Endothelial cell (in vitro differentiated cells): Measurements from ENCODE around the gene PDE1C. TPM values are rescaled to one million over a fixed set of nuclear protein-coding genes. Genes with fewer than 3 reads are reported as not detected.
A peak's percentile ranks its signal among the peaks of the same experiment; 100 is the strongest.

Experiments
- DNase-seq: peaks from one replicate; pipeline ENCODE4 v3.0.0; 2021; ENCODE audit warnings: low spot score
- H3K27ac Mint-ChIP-seq: one replicate; pipeline ENCODE4 v1.8.0; 2021; ENCODE audit warnings: mixed read lengths, inconsistent platforms; ENCODE audit not compliant: unreplicated experiment
- H3K27me3 Mint-ChIP-seq: one replicate; pipeline ENCODE4 v1.8.0; 2021; ENCODE audit warnings: mild to moderate bottlenecking, moderate library complexity, mixed read lengths, inconsistent platforms; ENCODE audit not compliant: unreplicated experiment
- H3K36me3 Mint-ChIP-seq: one replicate; pipeline ENCODE4 v1.8.0; 2021; ENCODE audit warnings: mild to moderate bottlenecking, low read depth, mixed read lengths, inconsistent platforms; ENCODE audit not compliant: unreplicated experiment
- H3K4me1 Mint-ChIP-seq: one replicate; pipeline ENCODE4 v1.8.0; 2021; ENCODE audit warnings: mild to moderate bottlenecking, mixed read lengths, inconsistent platforms; ENCODE audit not compliant: unreplicated experiment
- H3K4me3 Mint-ChIP-seq: one replicate; pipeline ENCODE4 v1.8.0; 2021; ENCODE audit warnings: mild to moderate bottlenecking, mixed read lengths, inconsistent platforms; ENCODE audit not compliant: unreplicated experiment
- H3K9me3 Mint-ChIP-seq: one replicate; pipeline ENCODE4 v1.8.0; 2021; ENCODE audit warnings: mixed read lengths, inconsistent platforms; ENCODE audit not compliant: unreplicated experiment
- CTCF ChIP-seq: fragments of 200-600 bp; sonication (generic); IDR thresholded peaks from one replicate; pipeline ENCODE4 v1.5.0; 2021; ENCODE audit warnings: antibody characterized with exemption; ENCODE audit not compliant: unreplicated experiment
- total RNA-seq: library from RNA; stranded (reverse); fragmentation: NEBNext Ultra II Directional; extraction: Animal tissue kit (Norgen Biotek cat#: 25700); gene quantifications from one replicate; pipeline ENCODE4 v1.2.1, GENCODE V29; 2021; ENCODE audit not compliant: unreplicated experiment

PDE1C gene
- total RNA-seq, 1 donor from 2014 or later, result 2.9 TPM

GRCh38 chr7:31788445-31788844 is 281.8 kb downstream of the PDE1C start:
- no peak overlapping the region for H3K27ac Mint-ChIP-seq
- no peak for DNase-seq
- no peaks in the 10 kb centered on the region for H3K36me3 Mint-ChIP-seq
- no peaks in the 10 kb centered on the region for H3K9me3 Mint-ChIP-seq
- no peak overlapping the region for H3K4me3 Mint-ChIP-seq
- peaks cover 3% of the 10 kb centered on the region for H3K27me3 Mint-ChIP-seq
- TF ChIP-seq CTCF, result no peak
- peaks cover 3% of the 10 kb centered on the region for H3K4me1 Mint-ChIP-seq

GRCh38 chr7:31786326-31786725 is 283.9 kb downstream of the PDE1C start:
- no peak for TF ChIP-seq CTCF
- Mint-ChIP-seq H3K27ac (no peak overlapping the region), H3K4me1 (peaks cover 3% of the 10 kb centered on the region), H3K4me3 (no peak overlapping the region), H3K27me3 (peaks cover 4% of the 10 kb centered on the region), H3K9me3 (no peaks in the 10 kb centered on the region), H3K36me3 (no peaks in the 10 kb centered on the region)
- no peak for DNase-seq

- no peak for TF ChIP-seq CTCF
- Mint-ChIP-seq H3K36me3 (no peaks in the 10 kb centered on the region), H3K27me3 (peaks cover 4% of the 10 kb centered on the region), H3K27ac (no peak overlapping the region), H3K9me3 (no peaks in the 10 kb centered on the region), H3K4me1 (peaks cover 3% of the 10 kb centered on the region), H3K4me3 (no peak overlapping the region)
- DNase-seq, result no peak
Measured at GRCh38 chr7:31785101-31785500, 285.1 kb downstream of the PDE1C start.

- TF ChIP-seq CTCF, result no peak
- Mint-ChIP-seq H3K27me3 (peaks cover 4% of the 10 kb centered on the region), H3K27ac (no peak overlapping the region), H3K4me3 (no peak overlapping the region), H3K9me3 (no peaks in the 10 kb centered on the region), H3K4me1 (peaks cover 3% of the 10 kb centered on the region), H3K36me3 (no peaks in the 10 kb centered on the region)
- no peak for DNase-seq
Measured at GRCh38 chr7:31783221-31783620, 287.0 kb downstream of the PDE1C start.

- TF ChIP-seq CTCF, result peak; percentile 95
- H3K4me3 Mint-ChIP-seq, result no peak overlapping the region
- H3K36me3 Mint-ChIP-seq, result no peaks in the 10 kb centered on the region
- no peaks in the 10 kb centered on the region for H3K9me3 Mint-ChIP-seq
- peaks cover 4% of the 10 kb centered on the region for H3K27me3 Mint-ChIP-seq
- DNase-seq, result peak; percentile 34
- H3K27ac Mint-ChIP-seq, result no peak overlapping the region
- H3K4me1 Mint-ChIP-seq, result peaks cover 3% of the 10 kb centered on the region
Measured at GRCh38 chr7:31782411-31782991, 287.7 kb downstream of the PDE1C start.
